PFSK-1 (cell line): ENCODE data around the gene SRPX.

Source experiments
- POLR2AphosphoS5 ChIP-seq: IDR thresholded peaks from 2 replicates; pipeline ENCODE4 v1.6.1; 2012; ENCODE audit warnings: low read depth, mild to moderate bottlenecking, control low read depth, low read length, moderate library complexity
- SIN3A ChIP-seq: IDR thresholded peaks from 2 replicates; pipeline ENCODE4 v1.6.1; 2012; ENCODE audit warnings: mild to moderate bottlenecking, low read length, moderate library complexity, borderline replicate concordance; ENCODE audit not compliant: insufficient read depth
- TAF1 ChIP-seq: IDR thresholded peaks from 2 replicates; pipeline ENCODE4 v1.6.1; 2012; ENCODE audit warnings: low read length, control low read depth, borderline replicate concordance; ENCODE audit not compliant: insufficient read depth
- TF ChIP-seq, protein P1 (sequence below), 2 experiments: IDR thresholded peaks; 2 replicates each; pipeline versions ENCODE4 v1.6.1 to v1.8.0; 2011 to 2012; ENCODE audit warnings: low read depth in 2 of 2, low read length in 2 of 2, control low read depth in 1 of 2, inconsistent platforms in 1 of 2, mild to moderate bottlenecking in 1 of 2, moderate library complexity in 1 of 2; ENCODE audit not compliant: insufficient read depth in 1 of 2

DNA sequence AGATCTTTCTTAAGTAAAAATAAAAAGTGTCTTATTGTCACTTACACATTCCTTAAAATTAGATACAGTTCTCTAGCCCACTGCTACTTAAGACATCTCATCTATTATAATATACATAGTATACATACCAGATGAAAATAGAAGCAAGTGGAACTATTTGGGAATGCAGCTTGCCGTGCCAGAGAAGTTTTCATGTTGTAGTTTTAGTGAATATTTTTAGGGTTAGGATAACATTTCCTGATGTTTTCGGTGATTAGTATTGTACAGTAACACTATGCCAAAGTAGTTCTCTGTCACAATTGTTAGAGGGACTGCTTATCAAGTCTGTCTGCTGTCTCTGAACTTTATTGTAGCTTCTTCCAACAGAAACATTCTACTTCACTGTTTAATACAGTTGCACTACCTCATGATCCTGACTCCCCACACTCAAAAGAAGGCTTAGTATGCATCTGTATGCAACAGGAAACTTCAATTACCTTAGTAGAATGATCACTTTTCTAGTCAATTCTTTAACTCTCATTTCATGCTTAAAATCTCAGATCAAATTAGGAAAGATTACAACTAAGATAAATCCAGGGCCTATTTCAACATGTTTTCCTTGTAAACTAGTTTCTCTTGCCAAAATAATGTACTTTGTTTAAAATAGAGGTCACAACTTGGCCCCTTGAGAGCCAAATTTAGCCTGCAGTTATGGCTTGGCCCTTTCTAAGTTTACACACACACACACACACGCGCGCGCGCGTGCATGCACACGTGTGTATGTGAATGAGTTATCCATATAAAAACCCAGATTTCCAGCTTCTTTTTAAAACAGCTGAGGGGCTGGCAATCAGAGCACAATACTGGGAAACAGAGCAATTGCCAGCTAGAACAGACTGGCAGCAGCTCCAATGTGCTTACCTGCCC lies 42.3 kb upstream of the SRPX start:
- no peak for TF ChIP-seq POLR2AphosphoS5
- TF ChIP-seq SIN3A = no peak
- no peak for TF ChIP-seq TAF1
- TF ChIP-seq, protein P1, sequence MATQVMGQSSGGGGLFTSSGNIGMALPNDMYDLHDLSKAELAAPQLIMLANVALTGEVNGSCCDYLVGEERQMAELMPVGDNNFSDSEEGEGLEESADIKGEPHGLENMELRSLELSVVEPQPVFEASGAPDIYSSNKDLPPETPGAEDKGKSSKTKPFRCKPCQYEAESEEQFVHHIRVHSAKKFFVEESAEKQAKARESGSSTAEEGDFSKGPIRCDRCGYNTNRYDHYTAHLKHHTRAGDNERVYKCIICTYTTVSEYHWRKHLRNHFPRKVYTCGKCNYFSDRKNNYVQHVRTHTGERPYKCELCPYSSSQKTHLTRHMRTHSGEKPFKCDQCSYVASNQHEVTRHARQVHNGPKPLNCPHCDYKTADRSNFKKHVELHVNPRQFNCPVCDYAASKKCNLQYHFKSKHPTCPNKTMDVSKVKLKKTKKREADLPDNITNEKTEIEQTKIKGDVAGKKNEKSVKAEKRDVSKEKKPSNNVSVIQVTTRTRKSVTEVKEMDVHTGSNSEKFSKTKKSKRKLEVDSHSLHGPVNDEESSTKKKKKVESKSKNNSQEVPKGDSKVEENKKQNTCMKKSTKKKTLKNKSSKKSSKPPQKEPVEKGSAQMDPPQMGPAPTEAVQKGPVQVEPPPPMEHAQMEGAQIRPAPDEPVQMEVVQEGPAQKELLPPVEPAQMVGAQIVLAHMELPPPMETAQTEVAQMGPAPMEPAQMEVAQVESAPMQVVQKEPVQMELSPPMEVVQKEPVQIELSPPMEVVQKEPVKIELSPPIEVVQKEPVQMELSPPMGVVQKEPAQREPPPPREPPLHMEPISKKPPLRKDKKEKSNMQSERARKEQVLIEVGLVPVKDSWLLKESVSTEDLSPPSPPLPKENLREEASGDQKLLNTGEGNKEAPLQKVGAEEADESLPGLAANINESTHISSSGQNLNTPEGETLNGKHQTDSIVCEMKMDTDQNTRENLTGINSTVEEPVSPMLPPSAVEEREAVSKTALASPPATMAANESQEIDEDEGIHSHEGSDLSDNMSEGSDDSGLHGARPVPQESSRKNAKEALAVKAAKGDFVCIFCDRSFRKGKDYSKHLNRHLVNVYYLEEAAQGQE (IDR thresholded peaks at IDR 0.05; ENCODE audit: insufficient read depth in 1 of 2, low read depth in 2 of 2, low read length in 2 of 2) = no peak
